OCI-LY3 (cell line): ENCODE results near the gene THSD7B.
"Not testable (repeated sequence)": the region's sequence is repeated elsewhere in the genome, so short reads cannot be mapped to it uniquely, and the experiment has no call there.

Experiments used
- EZH2phosphoT487 ChIP-seq: fragments of 200-600 bp; shearing (Covaris generic); IDR thresholded peaks from 2 replicates; pipeline ENCODE4 v1.6.1; 2018; ENCODE audit warnings: antibody characterized with exemption, mixed run types, low read depth
- TF ChIP-seq, protein P1 (sequence below): fragments of 200-600, 300-600 bp; sonication (generic); IDR thresholded peaks from 2 replicates; pipeline ENCODE4 v1.5.1; 2014; ENCODE audit warnings: antibody characterized with exemption, low read length, low read depth

DNA sequence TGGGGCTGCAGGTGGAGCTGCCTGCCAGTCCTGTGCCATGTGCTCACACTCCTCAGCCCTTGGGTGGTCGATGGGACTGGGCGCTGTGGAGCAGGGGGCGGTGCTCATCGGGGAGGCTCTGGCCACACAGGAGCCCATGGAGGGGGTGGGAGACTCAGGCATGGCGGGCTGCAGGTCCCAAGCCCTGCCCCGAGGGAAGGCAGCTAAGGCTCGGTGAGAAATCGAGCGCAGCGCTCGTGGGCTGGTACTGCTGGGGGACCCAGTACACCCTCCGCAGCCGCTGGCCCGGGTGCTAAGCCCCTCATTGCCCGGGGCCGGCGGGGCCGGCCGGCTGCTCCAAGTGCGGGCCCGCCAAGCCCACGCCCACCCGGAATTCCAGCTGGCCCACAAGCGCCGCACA is 566.2 kb downstream of the THSD7B start:
- TF ChIP-seq, protein P1, sequence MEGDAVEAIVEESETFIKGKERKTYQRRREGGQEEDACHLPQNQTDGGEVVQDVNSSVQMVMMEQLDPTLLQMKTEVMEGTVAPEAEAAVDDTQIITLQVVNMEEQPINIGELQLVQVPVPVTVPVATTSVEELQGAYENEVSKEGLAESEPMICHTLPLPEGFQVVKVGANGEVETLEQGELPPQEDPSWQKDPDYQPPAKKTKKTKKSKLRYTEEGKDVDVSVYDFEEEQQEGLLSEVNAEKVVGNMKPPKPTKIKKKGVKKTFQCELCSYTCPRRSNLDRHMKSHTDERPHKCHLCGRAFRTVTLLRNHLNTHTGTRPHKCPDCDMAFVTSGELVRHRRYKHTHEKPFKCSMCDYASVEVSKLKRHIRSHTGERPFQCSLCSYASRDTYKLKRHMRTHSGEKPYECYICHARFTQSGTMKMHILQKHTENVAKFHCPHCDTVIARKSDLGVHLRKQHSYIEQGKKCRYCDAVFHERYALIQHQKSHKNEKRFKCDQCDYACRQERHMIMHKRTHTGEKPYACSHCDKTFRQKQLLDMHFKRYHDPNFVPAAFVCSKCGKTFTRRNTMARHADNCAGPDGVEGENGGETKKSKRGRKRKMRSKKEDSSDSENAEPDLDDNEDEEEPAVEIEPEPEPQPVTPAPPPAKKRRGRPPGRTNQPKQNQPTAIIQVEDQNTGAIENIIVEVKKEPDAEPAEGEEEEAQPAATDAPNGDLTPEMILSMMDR = not testable (repeated sequence)
- TF ChIP-seq EZH2phosphoT487 = not testable (repeated sequence)
